GM23338 (cell line): ENCODE data around the gene NOSIP.

Experiments
- CREB1 ChIP-seq: fragments of 250-450 bp; sonication (Bioruptor Pico); IDR thresholded peaks from 2 replicates; pipeline ENCODE4 v1.5.0; 2020; ENCODE audit warnings: low read depth, mild to moderate bottlenecking, moderate library complexity
- CTCF ChIP-seq, 2 experiments: fragments of 200-600 bp in 1 of 2; sonication (generic) in 1 of 2; conservative IDR thresholded peaks; 2 replicates each; pipeline versions ENCODE4 v1.5.1 to v1.6.1; 2016 to 2017; ENCODE audit warnings: antibody characterized with exemption in 2 of 2, low read depth in 2 of 2, mild to moderate bottlenecking in 2 of 2, moderate library complexity in 1 of 2
- EZH2 ChIP-seq: fragments of 200-600 bp; sonication (generic); IDR thresholded peaks from one replicate; pipeline ENCODE4 v1.8.0; 2017; ENCODE audit warnings: antibody characterized with exemption, mild to moderate bottlenecking, low read depth; ENCODE audit not compliant: unreplicated experiment
- EZH2phosphoT487 ChIP-seq: fragments of 200-600 bp; sonication (generic); IDR thresholded peaks from one replicate; pipeline ENCODE4 v1.8.1; 2018; ENCODE audit warnings: antibody characterized with exemption; ENCODE audit not compliant: unreplicated experiment
- JUNB ChIP-seq: IDR thresholded peaks from one replicate; pipeline ENCODE4 v1.6.1; 2016; ENCODE audit warnings: antibody characterized with exemption; ENCODE audit not compliant: unreplicated experiment
- POLR2AphosphoS5 ChIP-seq: IDR thresholded peaks from 2 replicates; pipeline ENCODE4 v1.6.1; 2016; ENCODE audit warnings: antibody characterized with exemption, low read depth
- STAT1 ChIP-seq: IDR thresholded peaks from one replicate; pipeline ENCODE4 v1.6.1; 2016; ENCODE audit warnings: antibody characterized with exemption; ENCODE audit not compliant: unreplicated experiment
- ZNF114 ChIP-seq: fragments of 250-450 bp; sonication (Bioruptor Pico); IDR thresholded peaks from 2 replicates; pipeline ENCODE4 v1.5.0; 2020; ENCODE audit warnings: mild to moderate bottlenecking, moderate library complexity
- ZNF331 ChIP-seq: fragments of 250-450 bp; sonication (Bioruptor Pico); IDR thresholded peaks from 2 replicates; pipeline ENCODE4 v1.5.0; 2020; ENCODE audit warnings: low read depth, mild to moderate bottlenecking, moderate library complexity
- TF ChIP-seq, protein P1 (sequence below): IDR thresholded peaks from one replicate; pipeline ENCODE4 v1.6.1; 2018; ENCODE audit warnings: antibody characterized with exemption; ENCODE audit not compliant: unreplicated experiment
- TF ChIP-seq, protein P2 (sequence below): IDR thresholded peaks from 2 replicates; pipeline ENCODE4 v1.6.1; 2016; ENCODE audit warnings: antibody characterized with exemption
- TF ChIP-seq, protein P3 (sequence below): fragments of 250-450 bp; sonication (Bioruptor Pico); IDR thresholded peaks from 2 replicates; pipeline ENCODE4 v1.5.0; 2020; ENCODE audit warnings: mild to moderate bottlenecking, moderate library complexity

- TF ChIP-seq EZH2 (no peak), CTCF (conservative IDR thresholded peaks at IDR 0.05; ENCODE audit: low read depth in 2 of 2) (no peak), POLR2AphosphoS5 (no peak), CREB1 (CRISPR knock-in tag) (no peak), JUNB (no peak), ZNF331 (CRISPR knock-in tag) (no peak), EZH2phosphoT487 (no peak), STAT1 (no peak), ZNF114 (CRISPR knock-in tag) (no peak)
- TF ChIP-seq, protein P1, sequence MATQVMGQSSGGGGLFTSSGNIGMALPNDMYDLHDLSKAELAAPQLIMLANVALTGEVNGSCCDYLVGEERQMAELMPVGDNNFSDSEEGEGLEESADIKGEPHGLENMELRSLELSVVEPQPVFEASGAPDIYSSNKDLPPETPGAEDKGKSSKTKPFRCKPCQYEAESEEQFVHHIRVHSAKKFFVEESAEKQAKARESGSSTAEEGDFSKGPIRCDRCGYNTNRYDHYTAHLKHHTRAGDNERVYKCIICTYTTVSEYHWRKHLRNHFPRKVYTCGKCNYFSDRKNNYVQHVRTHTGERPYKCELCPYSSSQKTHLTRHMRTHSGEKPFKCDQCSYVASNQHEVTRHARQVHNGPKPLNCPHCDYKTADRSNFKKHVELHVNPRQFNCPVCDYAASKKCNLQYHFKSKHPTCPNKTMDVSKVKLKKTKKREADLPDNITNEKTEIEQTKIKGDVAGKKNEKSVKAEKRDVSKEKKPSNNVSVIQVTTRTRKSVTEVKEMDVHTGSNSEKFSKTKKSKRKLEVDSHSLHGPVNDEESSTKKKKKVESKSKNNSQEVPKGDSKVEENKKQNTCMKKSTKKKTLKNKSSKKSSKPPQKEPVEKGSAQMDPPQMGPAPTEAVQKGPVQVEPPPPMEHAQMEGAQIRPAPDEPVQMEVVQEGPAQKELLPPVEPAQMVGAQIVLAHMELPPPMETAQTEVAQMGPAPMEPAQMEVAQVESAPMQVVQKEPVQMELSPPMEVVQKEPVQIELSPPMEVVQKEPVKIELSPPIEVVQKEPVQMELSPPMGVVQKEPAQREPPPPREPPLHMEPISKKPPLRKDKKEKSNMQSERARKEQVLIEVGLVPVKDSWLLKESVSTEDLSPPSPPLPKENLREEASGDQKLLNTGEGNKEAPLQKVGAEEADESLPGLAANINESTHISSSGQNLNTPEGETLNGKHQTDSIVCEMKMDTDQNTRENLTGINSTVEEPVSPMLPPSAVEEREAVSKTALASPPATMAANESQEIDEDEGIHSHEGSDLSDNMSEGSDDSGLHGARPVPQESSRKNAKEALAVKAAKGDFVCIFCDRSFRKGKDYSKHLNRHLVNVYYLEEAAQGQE, result no peak
- TF ChIP-seq, protein P2, sequence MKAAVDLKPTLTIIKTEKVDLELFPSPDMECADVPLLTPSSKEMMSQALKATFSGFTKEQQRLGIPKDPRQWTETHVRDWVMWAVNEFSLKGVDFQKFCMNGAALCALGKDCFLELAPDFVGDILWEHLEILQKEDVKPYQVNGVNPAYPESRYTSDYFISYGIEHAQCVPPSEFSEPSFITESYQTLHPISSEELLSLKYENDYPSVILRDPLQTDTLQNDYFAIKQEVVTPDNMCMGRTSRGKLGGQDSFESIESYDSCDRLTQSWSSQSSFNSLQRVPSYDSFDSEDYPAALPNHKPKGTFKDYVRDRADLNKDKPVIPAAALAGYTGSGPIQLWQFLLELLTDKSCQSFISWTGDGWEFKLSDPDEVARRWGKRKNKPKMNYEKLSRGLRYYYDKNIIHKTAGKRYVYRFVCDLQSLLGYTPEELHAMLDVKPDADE, result no peak
- TF ChIP-seq, protein P3, sequence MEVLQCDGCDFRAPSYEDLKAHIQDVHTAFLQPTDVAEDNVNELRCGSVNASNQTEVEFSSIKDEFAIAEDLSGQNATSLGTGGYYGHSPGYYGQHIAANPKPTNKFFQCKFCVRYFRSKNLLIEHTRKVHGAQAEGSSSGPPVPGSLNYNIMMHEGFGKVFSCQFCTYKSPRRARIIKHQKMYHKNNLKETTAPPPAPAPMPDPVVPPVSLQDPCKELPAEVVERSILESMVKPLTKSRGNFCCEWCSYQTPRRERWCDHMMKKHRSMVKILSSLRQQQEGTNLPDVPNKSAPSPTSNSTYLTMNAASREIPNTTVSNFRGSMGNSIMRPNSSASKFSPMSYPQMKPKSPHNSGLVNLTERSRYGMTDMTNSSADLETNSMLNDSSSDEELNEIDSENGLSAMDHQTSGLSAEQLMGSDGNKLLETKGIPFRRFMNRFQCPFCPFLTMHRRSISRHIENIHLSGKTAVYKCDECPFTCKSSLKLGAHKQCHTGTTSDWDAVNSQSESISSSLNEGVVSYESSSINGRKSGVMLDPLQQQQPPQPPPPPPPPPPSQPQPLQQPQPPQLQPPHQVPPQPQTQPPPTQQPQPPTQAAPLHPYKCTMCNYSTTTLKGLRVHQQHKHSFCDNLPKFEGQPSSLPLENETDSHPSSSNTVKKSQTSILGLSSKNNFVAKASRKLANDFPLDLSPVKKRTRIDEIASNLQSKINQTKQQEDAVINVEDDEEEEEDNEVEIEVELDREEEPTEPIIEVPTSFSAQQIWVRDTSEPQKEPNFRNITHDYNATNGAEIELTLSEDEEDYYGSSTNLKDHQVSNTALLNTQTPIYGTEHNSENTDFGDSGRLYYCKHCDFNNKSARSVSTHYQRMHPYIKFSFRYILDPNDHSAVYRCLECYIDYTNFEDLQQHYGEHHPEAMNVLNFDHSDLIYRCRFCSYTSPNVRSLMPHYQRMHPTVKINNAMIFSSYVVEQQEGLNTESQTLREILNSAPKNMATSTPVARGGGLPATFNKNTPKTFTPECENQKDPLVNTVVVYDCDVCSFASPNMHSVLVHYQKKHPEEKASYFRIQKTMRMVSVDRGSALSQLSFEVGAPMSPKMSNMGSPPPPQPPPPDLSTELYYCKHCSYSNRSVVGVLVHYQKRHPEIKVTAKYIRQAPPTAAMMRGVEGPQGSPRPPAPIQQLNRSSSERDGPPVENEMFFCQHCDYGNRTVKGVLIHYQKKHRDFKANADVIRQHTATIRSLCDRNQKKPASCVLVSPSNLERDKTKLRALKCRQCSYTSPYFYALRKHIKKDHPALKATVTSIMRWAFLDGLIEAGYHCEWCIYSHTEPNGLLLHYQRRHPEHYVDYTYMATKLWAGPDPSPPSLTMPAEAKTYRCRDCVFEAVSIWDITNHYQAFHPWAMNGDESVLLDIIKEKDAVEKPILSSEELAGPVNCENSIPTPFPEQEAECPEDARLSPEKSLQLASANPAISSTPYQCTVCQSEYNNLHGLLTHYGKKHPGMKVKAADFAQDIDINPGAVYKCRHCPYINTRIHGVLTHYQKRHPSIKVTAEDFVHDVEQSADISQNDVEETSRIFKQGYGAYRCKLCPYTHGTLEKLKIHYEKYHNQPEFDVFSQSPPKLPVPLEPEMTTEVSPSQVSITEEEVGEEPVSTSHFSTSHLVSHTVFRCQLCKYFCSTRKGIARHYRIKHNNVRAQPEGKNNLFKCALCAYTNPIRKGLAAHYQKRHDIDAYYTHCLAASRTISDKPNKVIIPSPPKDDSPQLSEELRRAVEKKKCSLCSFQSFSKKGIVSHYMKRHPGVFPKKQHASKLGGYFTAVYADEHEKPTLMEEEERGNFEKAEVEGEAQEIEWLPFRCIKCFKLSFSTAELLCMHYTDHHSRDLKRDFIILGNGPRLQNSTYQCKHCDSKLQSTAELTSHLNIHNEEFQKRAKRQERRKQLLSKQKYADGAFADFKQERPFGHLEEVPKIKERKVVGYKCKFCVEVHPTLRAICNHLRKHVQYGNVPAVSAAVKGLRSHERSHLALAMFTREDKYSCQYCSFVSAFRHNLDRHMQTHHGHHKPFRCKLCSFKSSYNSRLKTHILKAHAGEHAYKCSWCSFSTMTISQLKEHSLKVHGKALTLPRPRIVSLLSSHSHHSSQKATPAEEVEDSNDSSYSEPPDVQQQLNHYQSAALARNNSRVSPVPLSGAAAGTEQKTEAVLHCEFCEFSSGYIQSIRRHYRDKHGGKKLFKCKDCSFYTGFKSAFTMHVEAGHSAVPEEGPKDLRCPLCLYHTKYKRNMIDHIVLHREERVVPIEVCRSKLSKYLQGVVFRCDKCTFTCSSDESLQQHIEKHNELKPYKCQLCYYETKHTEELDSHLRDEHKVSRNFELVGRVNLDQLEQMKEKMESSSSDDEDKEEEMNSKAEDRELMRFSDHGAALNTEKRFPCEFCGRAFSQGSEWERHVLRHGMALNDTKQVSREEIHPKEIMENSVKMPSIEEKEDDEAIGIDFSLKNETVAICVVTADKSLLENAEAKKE (CRISPR knock-in tag), result no peak
Measured at GRCh38 chr19:49615861-49616260, 35.5 kb upstream of the NOSIP start.
